Measurements from ENCODE around the gene KRTAP23-1. TPM values are rescaled to one million over a fixed set of nuclear protein-coding genes. Genes with fewer than 3 reads are reported as not detected.

The KRTAP23-1 gene
- polyA plus RNA-seq, 1 experiment: not detected

- ChIA-PET POLR2A (no interaction called here), CTCF (no interaction called here)
- TF ChIP-seq CTCF (IDR thresholded peaks at IDR 0.05; ENCODE audit: insufficient read depth, low read depth, low read length): no peak
- H3K4me3 ChIP-seq (ENCODE audit: low read depth, low read length): no peak overlapping the region
- no peaks in the 10 kb centered on the region for H3K36me3 ChIP-seq (ENCODE audit: control insufficient read depth, insufficient read depth, low read length)
- no peaks in the 10 kb centered on the region for H3K27me3 ChIP-seq (ENCODE audit: control insufficient read depth, insufficient read depth, low read length)
- DNase-seq (ENCODE audit: low read depth): no peak
Observed at GRCh38 chr21:30333736-30334135, 14.7 kb downstream of the KRTAP23-1 start.

GRCh38 chr21:30332681-30333080, 15.7 kb downstream of the KRTAP23-1 start:
- H3K27me3 ChIP-seq (ENCODE audit: control insufficient read depth, insufficient read depth, low read length): no peaks in the 10 kb centered on the region
- H3K4me3 ChIP-seq (ENCODE audit: low read depth, low read length): no peak overlapping the region
- no peak for TF ChIP-seq CTCF (IDR thresholded peaks at IDR 0.05; ENCODE audit: insufficient read depth, low read depth, low read length)
- POLR2A ChIA-PET: no interaction called here
- CTCF ChIA-PET: no interaction called here
- no peak for DNase-seq (ENCODE audit: low read depth)
- H3K36me3 ChIP-seq (ENCODE audit: control insufficient read depth, insufficient read depth, low read length): no peaks in the 10 kb centered on the region

- ChIA-PET POLR2A (no interaction called here), CTCF (interaction anchor here (1.2 kb wide), 1 partner anchor 12 kb away, joined by 4 read pairs; no protein-coding TSS in a partner anchor)
- no peak for DNase-seq (ENCODE audit: low read depth)
- Histone ChIP-seq H3K36me3 (ENCODE audit: control insufficient read depth, insufficient read depth, low read length) (no peaks in the 10 kb centered on the region), H3K27me3 (ENCODE audit: control insufficient read depth, insufficient read depth, low read length) (no peaks in the 10 kb centered on the region), H3K4me3 (ENCODE audit: low read depth, low read length) (no peak overlapping the region)
- no peak for TF ChIP-seq CTCF (IDR thresholded peaks at IDR 0.05; ENCODE audit: insufficient read depth, low read depth, low read length)
Observed at GRCh38 chr21:30329203-30329875, 19.1 kb downstream of the KRTAP23-1 start.

GRCh38 chr21:30326390-30326789, 22.0 kb downstream of the KRTAP23-1 start:
- no peak overlapping the region for H3K4me3 ChIP-seq (ENCODE audit: low read depth, low read length)
- no peaks in the 10 kb centered on the region for H3K27me3 ChIP-seq (ENCODE audit: control insufficient read depth, insufficient read depth, low read length)
- H3K36me3 ChIP-seq (ENCODE audit: control insufficient read depth, insufficient read depth, low read length): no peaks in the 10 kb centered on the region
- ChIA-PET POLR2A (no interaction called here), CTCF (no interaction called here)
- no peak for DNase-seq (ENCODE audit: low read depth)
- TF ChIP-seq CTCF (IDR thresholded peaks at IDR 0.05; ENCODE audit: insufficient read depth, low read depth, low read length): no peak

GRCh38 chr21:30320215-30320614, 28.2 kb downstream of the KRTAP23-1 start, which contains the start of gene KRTAP26-1:
Gene KRTAP26-1 (minus strand): TSS chr21:30320315. CDS start chr21:30320035, 280 bp downstream.
- TF ChIP-seq CTCF (IDR thresholded peaks at IDR 0.05; ENCODE audit: insufficient read depth, low read depth, low read length): no peak
- ChIA-PET CTCF (no interaction called here), POLR2A (no interaction called here)
- Histone ChIP-seq H3K36me3 (ENCODE audit: control insufficient read depth, insufficient read depth, low read length) (no peaks in the 10 kb centered on the region), H3K27me3 (ENCODE audit: control insufficient read depth, insufficient read depth, low read length) (no peaks in the 10 kb centered on the region), H3K4me3 (ENCODE audit: low read depth, low read length) (no peak within 1 kb of the TSS)
- DNase-seq (ENCODE audit: low read depth): no peak
